HG02759 (cell line): ENCODE data around the gene KRTAP4-7.
"Not testable (repeated sequence)": the region's sequence is repeated elsewhere in the genome, so short reads cannot be mapped to it uniquely, and the experiment has no call there.

Source experiments
- ATAC-seq: cut with Tn5 transposase; IDR thresholded peaks from one replicate; pipeline ENCODE4 v1.9.1; 2021; ENCODE audit warnings: mild to moderate bottlenecking, moderate library complexity; ENCODE audit not compliant: unreplicated experiment

The KRTAP4-7 gene

GRCh38 chr17:41084100-41084856 lies at the start of gene KRTAP4-7:
Gene KRTAP4-7, plus strand, starts transcription at chr17:41084150. Its CDS starts 57 bp downstream, at chr17:41084207.
- not testable (repeated sequence) for ATAC-seq

GRCh38 chr17:41034346-41034935 lies 49.5 kb upstream of the KRTAP4-7 start, which contains the start of gene KRTAP1-3:
Gene KRTAP1-3, minus strand, starts transcription at chr17:41034874. Its CDS starts 53 bp downstream, at chr17:41034821.
- ATAC-seq = not testable (repeated sequence)

GRCh38 chr17:41037853-41038350 lies 46.0 kb upstream of the KRTAP4-7 start:
- no peak for ATAC-seq

- ATAC-seq = not testable (repeated sequence)
Measured at GRCh38 chr17:41040783-41041571, 43.0 kb upstream of the KRTAP4-7 start, which contains the start of gene KRTAP1-1. Gene KRTAP1-1, minus strand, starts transcription at chr17:41041450. Its CDS starts 53 bp downstream, at chr17:41041397.

- ATAC-seq = no peak
Measured at GRCh38 chr17:41042953-41043352, 41.0 kb upstream of the KRTAP4-7 start.

GRCh38 chr17:41046735-41047465 lies 37.0 kb upstream of the KRTAP4-7 start, which contains the start of gene KRTAP2-1:
Gene KRTAP2-1, minus strand, starts transcription at chr17:41047316. Its CDS starts 49 bp downstream, at chr17:41047267.
- not testable (repeated sequence) for ATAC-seq

GRCh38 chr17:41048441-41048840 lies 35.5 kb upstream of the KRTAP4-7 start:
- ATAC-seq = no peak

- no peak for ATAC-seq
Measured at GRCh38 chr17:41049110-41049509, 34.8 kb upstream of the KRTAP4-7 start.

GRCh38 chr17:41052566-41052965 lies 31.4 kb upstream of the KRTAP4-7 start:
- ATAC-seq = no peak

GRCh38 chr17:41054025-41054424 lies 29.9 kb upstream of the KRTAP4-7 start:
- no peak for ATAC-seq

GRCh38 chr17:41054556-41054955 lies 29.4 kb upstream of the KRTAP4-7 start:
- not testable (repeated sequence) for ATAC-seq

GRCh38 chr17:41055130-41055529 lies 28.8 kb upstream of the KRTAP4-7 start, which contains the start of gene KRTAP2-2:
Gene KRTAP2-2, minus strand, starts transcription at chr17:41055230. Its CDS starts 19 bp downstream, at chr17:41055211.
- not testable (repeated sequence) for ATAC-seq

- ATAC-seq = no peak
Measured at GRCh38 chr17:41057547-41057946, 26.4 kb upstream of the KRTAP4-7 start.

GRCh38 chr17:41058741-41059140 lies 25.2 kb upstream of the KRTAP4-7 start:
- ATAC-seq = no peak

GRCh38 chr17:41059276-41060051 lies 24.5 kb upstream of the KRTAP4-7 start:
- not testable (repeated sequence) for ATAC-seq

- no peak for ATAC-seq
Measured at GRCh38 chr17:41060052-41060604, 23.8 kb upstream of the KRTAP4-7 start, which contains the start of gene KRTAP2-3. Gene KRTAP2-3, minus strand, starts transcription at chr17:41060114. Its CDS starts 64 bp downstream, at chr17:41060050.

GRCh38 chr17:41061964-41062363 lies 22.0 kb upstream of the KRTAP4-7 start:
- ATAC-seq = no peak

GRCh38 chr17:41063449-41063848 lies 20.5 kb upstream of the KRTAP4-7 start:
- ATAC-seq = no peak

GRCh38 chr17:41064301-41064700 lies 19.6 kb upstream of the KRTAP4-7 start:
- ATAC-seq = no peak
